GM18526 (cell line): ENCODE data around the gene ABTB2.

Source experiments
- POLR2A ChIP-seq: IDR thresholded peaks from 3 replicates; pipeline ENCODE4 v1.6.1; 2011; ENCODE audit not compliant: insufficient read length; ENCODE audit errors: extremely low read depth

ABTB2 gene

GRCh38 chr11:34256150-34256549 lies 101.7 kb downstream of the ABTB2 start:
- no peak for TF ChIP-seq POLR2A

GRCh38 chr11:34255101-34255500 lies 102.7 kb downstream of the ABTB2 start:
- TF ChIP-seq POLR2A = no peak

- no peak for TF ChIP-seq POLR2A
These were observed 103.8 kb downstream of the ABTB2 start for GRCh38 chr11:34254011-34254410.

- TF ChIP-seq POLR2A = no peak
These were observed 105.2 kb downstream of the ABTB2 start for GRCh38 chr11:34252651-34253050.

- TF ChIP-seq POLR2A = no peak
These were observed 105.8 kb downstream of the ABTB2 start for GRCh38 chr11:34252015-34252414.

GRCh38 chr11:34251589-34251980 lies 106.2 kb downstream of the ABTB2 start:
- TF ChIP-seq POLR2A = no peak

GRCh38 chr11:34250732-34251588 lies 106.8 kb downstream of the ABTB2 start:
- TF ChIP-seq POLR2A = no peak

GRCh38 chr11:34250211-34250610 lies 107.6 kb downstream of the ABTB2 start:
- no peak for TF ChIP-seq POLR2A

- TF ChIP-seq POLR2A = no peak
These were observed 108.4 kb downstream of the ABTB2 start for GRCh38 chr11:34249439-34249838.

GRCh38 chr11:34245041-34245440 lies 112.8 kb downstream of the ABTB2 start:
- no peak for TF ChIP-seq POLR2A

GRCh38 chr11:34243600-34244464 lies 114.0 kb downstream of the ABTB2 start:
- TF ChIP-seq POLR2A = no peak

- TF ChIP-seq POLR2A = no peak
These were observed 115.7 kb downstream of the ABTB2 start for GRCh38 chr11:34242037-34242625.

GRCh38 chr11:34240150-34240494 lies 117.7 kb downstream of the ABTB2 start:
- TF ChIP-seq POLR2A = no peak

GRCh38 chr11:34239465-34240149 lies 118.2 kb downstream of the ABTB2 start:
- no peak for TF ChIP-seq POLR2A

- TF ChIP-seq POLR2A = no peak
These were observed 118.8 kb downstream of the ABTB2 start for GRCh38 chr11:34238966-34239365.
